Measurements from ENCODE around the gene MTX2. TPM values are rescaled to one million over a fixed set of nuclear protein-coding genes. Genes with fewer than 3 reads are reported as not detected.

The MTX2 gene
- total RNA-seq, 1 experiment from 2014 or later, result 106 TPM

DNA sequence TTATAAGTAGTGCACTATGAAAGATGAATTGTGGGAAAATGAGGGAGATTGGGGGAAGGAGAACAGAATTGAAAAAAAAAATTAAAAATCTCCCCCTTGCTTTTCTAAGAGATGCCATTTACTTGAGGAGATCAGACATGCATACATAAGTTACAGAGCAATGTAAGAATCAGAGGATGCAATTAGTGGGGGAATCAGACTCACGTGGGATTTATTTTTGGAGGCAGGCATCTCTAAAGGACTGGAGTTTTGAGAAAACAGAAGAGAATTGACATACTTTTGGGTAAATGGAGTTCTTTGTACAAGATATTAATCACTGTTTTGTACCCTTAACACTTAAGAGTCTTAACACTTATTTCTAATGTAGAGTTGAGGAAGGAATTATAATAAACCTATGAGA is 52.7 kb downstream of the MTX2 start:
- Histone ChIP-seq H3K27ac (ENCODE audit: low read length) (no peak overlapping the region), H3K4me1 (ENCODE audit: low read length) (peaks cover 7% of the 10 kb centered on the region), H3K9me3 (ENCODE audit: low read length) (no peaks in the 10 kb centered on the region), H3K36me3 (ENCODE audit: insufficient read depth, low read length) (peaks cover 32% of the 10 kb centered on the region; the same call in 1 of the 2 replicates), H3K9me2 (replicated peaks; ENCODE audit: insufficient read depth, low read length) (no peaks in the 10 kb centered on the region), H3K79me2 (ENCODE audit: low read length) (peaks cover 89% of the 10 kb centered on the region), H3K27me3 (ENCODE audit: low read length) (no peaks in the 10 kb centered on the region), H3K4me3 (ENCODE audit: low read length) (no peak overlapping the region), H4K20me1 (ENCODE audit: insufficient read depth, low read depth, low read length) (no peaks in the 10 kb centered on the region), H3K4me2 (ENCODE audit: low read depth, low read length, poor library complexity, severe bottlenecking) (no peak overlapping the region), H2AFZ (ENCODE audit: low read length) (no peak overlapping the region), H3K9ac (ENCODE audit: low read length) (no peak overlapping the region)
- no peak for DNase-seq

DNA sequence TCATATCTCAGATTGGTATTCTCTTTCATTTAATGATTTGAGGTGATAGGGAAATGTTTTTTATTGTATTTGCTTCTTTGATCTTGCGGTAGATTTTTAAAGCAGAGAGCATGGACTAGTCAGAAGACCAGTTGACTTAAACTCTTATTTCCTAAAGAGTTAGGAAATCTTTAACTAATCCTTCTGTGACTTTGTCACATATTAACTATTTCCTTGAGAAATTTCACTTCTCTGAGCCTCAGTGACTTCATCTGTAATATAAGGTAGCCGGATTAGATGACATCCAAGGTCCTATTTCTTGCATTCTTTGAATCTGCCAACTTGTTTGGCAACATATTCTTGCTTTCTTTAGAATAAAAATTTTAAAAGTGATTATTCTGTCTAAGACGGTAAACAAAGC is 55.6 kb downstream of the MTX2 start:
- no peak overlapping the region for H3K4me3 ChIP-seq (ENCODE audit: low read length)
- no peaks in the 10 kb centered on the region for H3K4me1 ChIP-seq (ENCODE audit: low read length)
- no peak overlapping the region for H2AFZ ChIP-seq (ENCODE audit: low read length)
- peaks cover 46% of the 10 kb centered on the region for H3K36me3 ChIP-seq (ENCODE audit: insufficient read depth, low read length)
- H3K9ac ChIP-seq (ENCODE audit: low read length), result no peak overlapping the region
- H3K4me2 ChIP-seq (ENCODE audit: low read depth, low read length, poor library complexity, severe bottlenecking), result no peak overlapping the region
- peaks cover 84% of the 10 kb centered on the region for H3K79me2 ChIP-seq (ENCODE audit: low read length)
- no peaks in the 10 kb centered on the region for H3K27me3 ChIP-seq (ENCODE audit: low read length)
- no peaks in the 10 kb centered on the region for H3K9me3 ChIP-seq (ENCODE audit: low read length)
- no peak for DNase-seq
- H3K9me2 ChIP-seq (replicated peaks; ENCODE audit: insufficient read depth, low read length), result no peaks in the 10 kb centered on the region
- H3K27ac ChIP-seq (ENCODE audit: low read length), result no peak overlapping the region
- no peaks in the 10 kb centered on the region for H4K20me1 ChIP-seq (ENCODE audit: insufficient read depth, low read depth, low read length)

DNA sequence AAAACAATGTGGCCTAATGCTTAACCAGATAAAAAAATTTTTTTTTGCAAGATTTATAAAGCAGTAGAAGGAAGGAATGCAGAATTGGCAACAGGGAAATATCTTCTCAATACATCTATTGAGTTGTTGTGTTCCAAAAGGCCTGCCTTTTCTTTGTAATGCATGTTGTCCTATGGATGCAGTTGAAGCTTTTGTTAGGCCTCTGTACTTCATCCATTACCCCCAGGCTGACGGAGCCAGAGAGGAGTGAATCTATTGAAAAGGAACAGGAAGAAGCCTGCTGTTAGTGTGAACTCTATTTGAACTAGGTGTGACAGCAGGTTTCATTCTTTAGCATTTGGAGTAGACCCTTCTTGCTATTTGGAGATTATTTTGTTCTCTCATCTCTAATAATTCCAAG is 56.5 kb downstream of the MTX2 start:
- Histone ChIP-seq H3K27ac (ENCODE audit: low read length) (no peak overlapping the region), H2AFZ (ENCODE audit: low read length) (no peak overlapping the region), H3K9me2 (replicated peaks; ENCODE audit: insufficient read depth, low read length) (no peaks in the 10 kb centered on the region), H3K4me1 (ENCODE audit: low read length) (no peaks in the 10 kb centered on the region), H3K4me3 (ENCODE audit: low read length) (no peak overlapping the region), H3K79me2 (ENCODE audit: low read length) (peaks cover 80% of the 10 kb centered on the region), H3K9me3 (ENCODE audit: low read length) (no peaks in the 10 kb centered on the region), H3K27me3 (ENCODE audit: low read length) (no peaks in the 10 kb centered on the region), H3K4me2 (ENCODE audit: low read depth, low read length, poor library complexity, severe bottlenecking) (no peak overlapping the region), H4K20me1 (ENCODE audit: insufficient read depth, low read depth, low read length) (no peaks in the 10 kb centered on the region), H3K9ac (ENCODE audit: low read length) (no peak overlapping the region), H3K36me3 (ENCODE audit: insufficient read depth, low read length) (peaks cover 52% of the 10 kb centered on the region)
- no peak for DNase-seq

DNA sequence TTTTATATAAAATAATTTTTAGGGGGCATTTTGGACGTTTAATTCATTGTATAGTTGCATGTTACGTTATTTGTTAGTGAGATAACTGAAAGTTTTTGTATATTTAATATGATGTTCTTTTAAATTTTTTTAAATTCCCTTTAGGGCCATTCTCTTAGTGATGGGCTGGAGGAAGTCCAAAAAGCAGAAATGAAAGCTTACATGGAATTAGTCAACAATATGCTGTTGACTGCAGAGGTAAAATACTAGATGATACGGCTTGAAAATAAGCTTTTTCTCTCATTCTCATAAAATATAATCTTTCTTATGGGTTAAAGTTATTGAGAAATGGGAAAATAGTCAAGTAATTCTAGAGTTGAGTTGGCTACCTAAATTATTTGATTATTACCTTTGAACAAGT is 58.9 kb downstream of the MTX2 start:
- Histone ChIP-seq H3K79me2 (ENCODE audit: low read length) (peaks cover 74% of the 10 kb centered on the region), H4K20me1 (ENCODE audit: insufficient read depth, low read depth, low read length) (no peaks in the 10 kb centered on the region), H3K9ac (ENCODE audit: low read length) (no peak overlapping the region), H3K4me3 (ENCODE audit: low read length) (no peak overlapping the region), H3K27me3 (ENCODE audit: low read length) (no peaks in the 10 kb centered on the region), H2AFZ (ENCODE audit: low read length) (no peak overlapping the region), H3K9me3 (ENCODE audit: low read length) (no peaks in the 10 kb centered on the region), H3K4me2 (ENCODE audit: low read depth, low read length, poor library complexity, severe bottlenecking) (no peak overlapping the region), H3K36me3 (ENCODE audit: insufficient read depth, low read length) (peaks cover 58% of the 10 kb centered on the region), H3K9me2 (replicated peaks; ENCODE audit: insufficient read depth, low read length) (no peaks in the 10 kb centered on the region), H3K4me1 (ENCODE audit: low read length) (no peaks in the 10 kb centered on the region), H3K27ac (ENCODE audit: low read length) (no peak overlapping the region)
- no peak for DNase-seq

DNA sequence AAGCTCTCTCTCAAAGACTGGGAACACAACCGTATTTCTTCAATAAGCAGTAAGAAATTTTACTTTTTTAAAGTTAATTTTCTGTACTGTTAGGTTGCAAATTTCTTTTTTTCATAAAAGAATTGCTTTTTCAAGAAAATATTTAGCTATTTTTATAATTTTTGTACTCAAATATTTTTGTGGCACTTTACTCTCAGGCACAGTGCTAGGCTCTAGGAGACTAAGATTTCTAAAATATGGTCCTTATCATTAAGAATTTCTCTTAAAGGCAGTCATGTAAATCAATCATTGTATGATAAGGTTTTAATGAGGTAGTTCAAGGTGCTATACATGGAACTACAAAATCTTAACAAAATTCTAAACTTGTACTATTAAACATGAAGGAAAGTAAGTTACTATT is 61.4 kb downstream of the MTX2 start:
- H3K4me2 ChIP-seq (ENCODE audit: low read depth, low read length, poor library complexity, severe bottlenecking), result no peak overlapping the region
- no peak overlapping the region for H3K4me3 ChIP-seq (ENCODE audit: low read length)
- no peaks in the 10 kb centered on the region for H4K20me1 ChIP-seq (ENCODE audit: insufficient read depth, low read depth, low read length)
- no peak overlapping the region for H2AFZ ChIP-seq (ENCODE audit: low read length)
- DNase-seq, result no peak
- H3K9me3 ChIP-seq (ENCODE audit: low read length), result no peaks in the 10 kb centered on the region
- H3K9ac ChIP-seq (ENCODE audit: low read length), result no peak overlapping the region
- no peaks in the 10 kb centered on the region for H3K9me2 ChIP-seq (replicated peaks; ENCODE audit: insufficient read depth, low read length)
- H3K79me2 ChIP-seq (ENCODE audit: low read length), result peaks cover 60% of the 10 kb centered on the region
- H3K4me1 ChIP-seq (ENCODE audit: low read length), result no peaks in the 10 kb centered on the region
- H3K36me3 ChIP-seq (ENCODE audit: insufficient read depth, low read length), result peaks cover 61% of the 10 kb centered on the region
- H3K27ac ChIP-seq (ENCODE audit: low read length), result no peak overlapping the region
- no peaks in the 10 kb centered on the region for H3K27me3 ChIP-seq (ENCODE audit: low read length)

DNA sequence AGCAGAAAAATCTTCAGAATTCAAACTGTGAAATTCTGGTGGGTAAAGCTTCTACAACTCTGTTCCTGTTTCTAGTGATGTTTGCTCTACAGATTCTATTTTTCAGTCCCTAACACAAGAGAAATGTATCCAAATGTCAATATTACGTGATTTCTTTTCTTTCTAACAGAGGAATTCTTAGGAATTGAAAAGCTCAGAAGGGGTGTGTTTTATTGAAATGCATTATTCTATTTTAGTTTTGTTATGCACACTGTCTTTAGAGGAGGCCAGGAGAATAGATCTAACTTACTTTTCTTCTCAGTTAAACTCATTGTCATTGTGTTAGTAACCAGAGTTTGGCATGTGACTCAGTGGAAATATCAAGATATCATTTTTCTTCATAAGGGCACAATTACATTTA is 62.4 kb downstream of the MTX2 start:
- Histone ChIP-seq H3K36me3 (ENCODE audit: insufficient read depth, low read length) (peaks cover 56% of the 10 kb centered on the region), H2AFZ (ENCODE audit: low read length) (no peak overlapping the region), H3K9ac (ENCODE audit: low read length) (no peak overlapping the region), H3K4me3 (ENCODE audit: low read length) (no peak overlapping the region), H3K9me2 (replicated peaks; ENCODE audit: insufficient read depth, low read length) (no peaks in the 10 kb centered on the region), H3K4me2 (ENCODE audit: low read depth, low read length, poor library complexity, severe bottlenecking) (no peak overlapping the region), H4K20me1 (ENCODE audit: insufficient read depth, low read depth, low read length) (no peaks in the 10 kb centered on the region), H3K27me3 (ENCODE audit: low read length) (no peaks in the 10 kb centered on the region), H3K9me3 (ENCODE audit: low read length) (no peaks in the 10 kb centered on the region), H3K27ac (ENCODE audit: low read length) (no peak overlapping the region), H3K4me1 (ENCODE audit: low read length) (no peaks in the 10 kb centered on the region), H3K79me2 (ENCODE audit: low read length) (peaks cover 50% of the 10 kb centered on the region)
- DNase-seq, result no peak

DNA sequence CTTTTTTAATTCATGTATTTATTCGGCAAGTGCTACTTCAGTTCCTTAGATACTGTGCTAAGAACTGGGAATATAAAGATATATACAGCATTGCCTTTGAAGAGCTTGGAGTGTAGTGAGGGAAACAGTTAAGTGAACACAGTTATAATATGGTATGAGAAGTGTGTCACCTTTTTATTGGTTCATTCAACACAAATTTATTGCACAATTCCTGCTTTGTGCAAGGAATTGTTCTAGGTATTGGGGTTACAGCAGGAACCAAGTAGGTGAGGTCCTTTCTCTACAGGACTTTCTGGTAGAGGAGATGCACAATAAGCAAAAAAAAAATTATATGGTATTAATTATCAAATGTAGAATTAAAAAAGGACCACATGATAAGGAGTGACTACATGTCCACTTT is 65.5 kb downstream of the MTX2 start:
- H2AFZ ChIP-seq (ENCODE audit: low read length), result no peak overlapping the region
- H3K27me3 ChIP-seq (ENCODE audit: low read length), result no peaks in the 10 kb centered on the region
- peaks cover 49% of the 10 kb centered on the region for H3K36me3 ChIP-seq (ENCODE audit: insufficient read depth, low read length)
- no peaks in the 10 kb centered on the region for H3K4me1 ChIP-seq (ENCODE audit: low read length)
- no peak overlapping the region for H3K4me3 ChIP-seq (ENCODE audit: low read length)
- H4K20me1 ChIP-seq (ENCODE audit: insufficient read depth, low read depth, low read length), result no peaks in the 10 kb centered on the region
- DNase-seq, result no peak
- no peak overlapping the region for H3K27ac ChIP-seq (ENCODE audit: low read length)
- H3K4me2 ChIP-seq (ENCODE audit: low read depth, low read length, poor library complexity, severe bottlenecking), result no peak overlapping the region
- no peak overlapping the region for H3K9ac ChIP-seq (ENCODE audit: low read length)
- no peaks in the 10 kb centered on the region for H3K9me2 ChIP-seq (replicated peaks; ENCODE audit: insufficient read depth, low read length)
- H3K79me2 ChIP-seq (ENCODE audit: low read length), result peaks cover 27% of the 10 kb centered on the region
- H3K9me3 ChIP-seq (ENCODE audit: low read length), result no peaks in the 10 kb centered on the region

DNA sequence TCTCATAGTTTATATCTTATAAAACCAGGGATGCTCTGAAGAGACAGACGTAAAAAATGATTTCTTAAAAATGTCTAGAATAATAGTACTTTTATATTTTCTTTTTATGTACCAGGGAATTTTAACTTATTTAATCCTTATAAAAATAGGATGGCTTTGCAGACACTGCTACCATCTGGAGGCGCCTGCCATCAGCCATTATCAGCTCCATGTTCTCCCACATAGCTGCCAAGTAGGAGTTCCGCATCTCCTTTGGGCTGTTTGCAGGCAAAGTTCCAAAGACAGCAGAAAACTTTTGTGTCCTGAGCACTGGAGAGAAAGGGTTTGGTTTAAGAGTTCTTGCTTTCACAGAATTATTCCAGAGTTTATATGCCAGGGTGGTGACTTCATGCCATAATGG is 69.2 kb downstream of the MTX2 start:
- no peaks in the 10 kb centered on the region for H3K9me2 ChIP-seq (replicated peaks; ENCODE audit: insufficient read depth, low read length)
- no peaks in the 10 kb centered on the region for H3K4me1 ChIP-seq (ENCODE audit: low read length)
- H3K9ac ChIP-seq (ENCODE audit: low read length), result no peak overlapping the region
- no peaks in the 10 kb centered on the region for H3K9me3 ChIP-seq (ENCODE audit: low read length)
- no peak overlapping the region for H2AFZ ChIP-seq (ENCODE audit: low read length)
- no peak overlapping the region for H3K27ac ChIP-seq (ENCODE audit: low read length)
- H4K20me1 ChIP-seq (ENCODE audit: insufficient read depth, low read depth, low read length), result no peaks in the 10 kb centered on the region
- no peak overlapping the region for H3K4me3 ChIP-seq (ENCODE audit: low read length)
- no peak for DNase-seq
- H3K4me2 ChIP-seq (ENCODE audit: low read depth, low read length, poor library complexity, severe bottlenecking), result no peak overlapping the region
- H3K36me3 ChIP-seq (ENCODE audit: insufficient read depth, low read length), result peaks cover 28% of the 10 kb centered on the region
- H3K79me2 ChIP-seq (ENCODE audit: low read length), result peaks cover 8% of the 10 kb centered on the region; the same call in 1 of the 2 replicates
- H3K27me3 ChIP-seq (ENCODE audit: low read length), result no peaks in the 10 kb centered on the region

DNA sequence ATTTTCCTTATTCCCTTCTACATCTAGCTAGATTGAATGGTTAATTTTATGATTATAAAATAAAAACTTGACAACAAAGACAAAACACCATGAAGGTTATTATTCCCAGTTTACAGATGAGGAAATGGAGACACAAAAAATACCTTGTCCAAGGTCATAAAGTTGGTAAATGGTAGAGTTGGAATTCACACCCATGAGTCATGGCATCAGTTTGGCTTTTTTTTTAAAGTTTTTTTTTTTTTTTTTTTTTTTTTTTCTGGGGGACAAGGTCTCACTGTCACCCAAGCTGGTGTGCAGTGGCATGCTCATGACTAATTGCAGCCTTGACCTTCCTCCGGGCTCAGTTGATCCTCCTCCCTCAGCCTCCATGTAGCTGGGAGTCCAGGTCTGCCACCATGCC is 70.0 kb downstream of the MTX2 start:
- H3K9me2 ChIP-seq (replicated peaks; ENCODE audit: insufficient read depth, low read length), result no peaks in the 10 kb centered on the region
- H3K9me3 ChIP-seq (ENCODE audit: low read length), result no peaks in the 10 kb centered on the region
- no peak overlapping the region for H3K4me3 ChIP-seq (ENCODE audit: low read length)
- no peaks in the 10 kb centered on the region for H3K27me3 ChIP-seq (ENCODE audit: low read length)
- H3K4me2 ChIP-seq (ENCODE audit: low read depth, low read length, poor library complexity, severe bottlenecking), result no peak overlapping the region
- H3K4me1 ChIP-seq (ENCODE audit: low read length), result no peaks in the 10 kb centered on the region
- H4K20me1 ChIP-seq (ENCODE audit: insufficient read depth, low read depth, low read length), result no peaks in the 10 kb centered on the region
- no peak for DNase-seq
- H3K79me2 ChIP-seq (ENCODE audit: low read length), result no peaks in the 10 kb centered on the region
- H3K27ac ChIP-seq (ENCODE audit: low read length), result no peak overlapping the region
- H3K9ac ChIP-seq (ENCODE audit: low read length), result no peak overlapping the region
- peaks cover 23% of the 10 kb centered on the region for H3K36me3 ChIP-seq (ENCODE audit: insufficient read depth, low read length)
- no peak overlapping the region for H2AFZ ChIP-seq (ENCODE audit: low read length)
